Measurements from ENCODE around the gene TRABD2A. TPM values are rescaled to one million over a fixed set of nuclear protein-coding genes. Genes with fewer than 3 reads are reported as not detected.

TRABD2A gene
- total RNA-seq, 1 donor from 2014 or later: 1.0 TPM

DNA sequence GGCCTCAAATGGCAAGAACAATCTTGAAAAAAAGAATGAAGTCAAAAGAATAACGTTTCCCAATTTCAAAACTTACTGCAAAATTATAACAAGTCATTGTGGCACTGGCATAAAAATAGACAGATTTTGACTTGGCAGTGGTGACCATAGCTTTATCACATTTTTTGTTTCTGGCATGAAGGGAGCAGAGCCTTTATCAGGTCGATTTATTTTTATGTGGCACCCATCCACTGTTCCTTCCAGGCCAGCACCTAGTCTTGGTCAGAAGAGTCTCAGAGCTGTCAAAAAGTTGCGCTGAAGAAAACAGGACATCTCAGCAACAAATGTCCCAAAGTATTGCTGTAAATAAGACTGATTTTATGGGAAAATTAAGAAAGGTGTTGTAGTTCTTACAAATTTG, 92.4 kb downstream of the TRABD2A start:
- Histone ChIP-seq H3K36me3 (ENCODE audit: control insufficient read depth in 3 of 3, insufficient read depth in 3 of 3, low read length in 3 of 3) (no peaks in the 10 kb centered on the region), H3K4me3 (ENCODE audit: low read length in 3 of 3) (no peak overlapping the region), H3K9ac (ENCODE audit: low read depth in 1 of 3, low read length in 3 of 3) (no peak overlapping the region), H3K27me3 (ENCODE audit: control insufficient read depth in 3 of 3, insufficient read depth in 3 of 3, low read length in 3 of 3) (peaks cover 0 to 2% (median 0%) of the 10 kb centered on the region in 3 donors), H3K27ac (ENCODE audit: low read depth, low read length) (no peak overlapping the region), H3K4me1 (ENCODE audit: control insufficient read depth in 3 of 3, insufficient read depth in 3 of 3, low read length in 3 of 3) (no peaks in the 10 kb centered on the region), H3K9me3 (ENCODE audit: control insufficient read depth in 3 of 3, low read length in 3 of 3) (no peaks in the 10 kb centered on the region)

DNA sequence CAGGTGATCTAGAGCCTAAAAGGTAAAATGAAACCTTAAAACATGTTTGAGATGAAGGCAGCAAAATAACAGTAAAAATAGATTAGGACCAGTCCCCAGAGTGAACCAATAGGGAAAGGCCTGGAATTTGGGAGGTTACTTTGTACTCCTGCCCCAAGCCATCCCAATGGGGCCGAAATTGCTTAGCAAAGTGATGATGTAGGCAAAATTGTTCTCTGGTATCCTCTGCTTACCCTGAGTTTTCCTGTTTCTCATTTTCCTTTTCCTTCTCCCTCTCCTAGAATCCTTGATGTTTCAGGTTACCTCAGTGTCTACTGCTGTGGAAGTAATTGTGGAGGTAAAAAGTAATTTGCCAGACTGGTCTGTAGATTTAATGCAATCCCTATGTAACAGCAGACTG, 92.9 kb downstream of the TRABD2A start:
- no peak overlapping the region for H3K9ac ChIP-seq (ENCODE audit: low read depth in 1 of 3, low read length in 3 of 3)
- no peaks in the 10 kb centered on the region for H3K4me1 ChIP-seq (ENCODE audit: control insufficient read depth in 3 of 3, insufficient read depth in 3 of 3, low read length in 3 of 3)
- H3K4me3 ChIP-seq (ENCODE audit: low read length in 3 of 3): no peak overlapping the region
- H3K36me3 ChIP-seq (ENCODE audit: control insufficient read depth in 3 of 3, insufficient read depth in 3 of 3, low read length in 3 of 3): no peaks in the 10 kb centered on the region
- H3K9me3 ChIP-seq (ENCODE audit: control insufficient read depth in 3 of 3, low read length in 3 of 3): no peaks in the 10 kb centered on the region
- no peak overlapping the region for H3K27ac ChIP-seq (ENCODE audit: low read depth, low read length)
- H3K27me3 ChIP-seq (ENCODE audit: control insufficient read depth in 3 of 3, insufficient read depth in 3 of 3, low read length in 3 of 3): peaks cover 0 to 2% (median 0%) of the 10 kb centered on the region in 3 donors

DNA sequence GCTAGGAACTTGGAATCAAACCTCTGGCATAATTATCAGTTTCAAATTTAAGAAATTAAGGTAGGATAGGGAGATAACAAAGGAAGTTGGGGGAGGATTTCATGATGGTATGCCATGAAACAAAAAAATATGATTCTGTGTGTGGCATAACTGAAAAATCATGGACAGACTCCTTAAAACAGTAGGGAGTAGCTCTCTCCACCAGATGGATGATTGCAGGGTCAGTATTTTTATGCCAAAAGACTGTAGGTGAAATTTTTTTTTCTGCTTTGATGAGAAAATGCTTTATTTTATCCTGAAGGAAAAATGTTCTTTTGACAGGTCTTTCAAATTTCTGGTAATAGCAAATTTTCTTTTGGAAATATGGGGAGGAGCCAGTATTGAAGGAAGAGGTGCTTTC, 94.3 kb downstream of the TRABD2A start:
- peaks cover 0 to 2% (median 0%) of the 10 kb centered on the region in 3 donors for H3K27me3 ChIP-seq (ENCODE audit: control insufficient read depth in 3 of 3, insufficient read depth in 3 of 3, low read length in 3 of 3)
- no peak overlapping the region for H3K4me3 ChIP-seq (ENCODE audit: low read length in 3 of 3)
- no peak overlapping the region for H3K9ac ChIP-seq (ENCODE audit: low read depth in 1 of 3, low read length in 3 of 3)

DNA sequence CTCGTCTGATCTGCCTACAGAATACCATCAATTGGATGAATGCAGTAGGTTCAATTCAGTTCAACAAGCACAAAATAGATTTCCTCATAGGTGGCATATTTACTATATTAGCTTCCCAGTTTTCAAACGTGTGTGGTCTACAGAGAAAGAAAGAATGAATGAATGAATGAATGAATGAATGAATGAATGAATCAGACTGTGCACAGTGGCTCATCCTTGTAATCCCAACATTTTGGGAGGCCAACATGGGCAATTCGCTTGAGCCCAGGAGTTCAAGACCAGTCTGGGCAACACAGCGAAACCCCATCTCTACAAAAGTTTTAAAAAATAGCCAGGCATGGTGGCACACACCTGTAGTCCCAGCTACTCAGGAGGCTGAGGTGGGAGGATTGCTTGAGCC, 94.9 kb downstream of the TRABD2A start:
- Histone ChIP-seq H3K27ac (ENCODE audit: low read depth, low read length) (no peak overlapping the region), H3K9me3 (ENCODE audit: control insufficient read depth in 3 of 3, low read length in 3 of 3) (no peaks in the 10 kb centered on the region), H3K9ac (ENCODE audit: low read depth in 1 of 3, low read length in 3 of 3) (no peak overlapping the region), H3K4me3 (ENCODE audit: low read length in 3 of 3) (no peak overlapping the region), H3K27me3 (ENCODE audit: control insufficient read depth in 3 of 3, insufficient read depth in 3 of 3, low read length in 3 of 3) (peaks cover 0 to 2% (median 0%) of the 10 kb centered on the region in 3 donors), H3K4me1 (ENCODE audit: control insufficient read depth in 3 of 3, insufficient read depth in 3 of 3, low read length in 3 of 3) (no peaks in the 10 kb centered on the region), H3K36me3 (ENCODE audit: control insufficient read depth in 3 of 3, insufficient read depth in 3 of 3, low read length in 3 of 3) (no peaks in the 10 kb centered on the region)

More for the DNA sequence above, 94.3 kb downstream of the TRABD2A start:
- Histone ChIP-seq H3K27ac (ENCODE audit: low read depth, low read length) (no peak overlapping the region), H3K36me3 (ENCODE audit: control insufficient read depth in 3 of 3, insufficient read depth in 3 of 3, low read length in 3 of 3) (no peaks in the 10 kb centered on the region), H3K4me1 (ENCODE audit: control insufficient read depth in 3 of 3, insufficient read depth in 3 of 3, low read length in 3 of 3) (no peaks in the 10 kb centered on the region), H3K9me3 (ENCODE audit: control insufficient read depth in 3 of 3, low read length in 3 of 3) (no peaks in the 10 kb centered on the region)

DNA sequence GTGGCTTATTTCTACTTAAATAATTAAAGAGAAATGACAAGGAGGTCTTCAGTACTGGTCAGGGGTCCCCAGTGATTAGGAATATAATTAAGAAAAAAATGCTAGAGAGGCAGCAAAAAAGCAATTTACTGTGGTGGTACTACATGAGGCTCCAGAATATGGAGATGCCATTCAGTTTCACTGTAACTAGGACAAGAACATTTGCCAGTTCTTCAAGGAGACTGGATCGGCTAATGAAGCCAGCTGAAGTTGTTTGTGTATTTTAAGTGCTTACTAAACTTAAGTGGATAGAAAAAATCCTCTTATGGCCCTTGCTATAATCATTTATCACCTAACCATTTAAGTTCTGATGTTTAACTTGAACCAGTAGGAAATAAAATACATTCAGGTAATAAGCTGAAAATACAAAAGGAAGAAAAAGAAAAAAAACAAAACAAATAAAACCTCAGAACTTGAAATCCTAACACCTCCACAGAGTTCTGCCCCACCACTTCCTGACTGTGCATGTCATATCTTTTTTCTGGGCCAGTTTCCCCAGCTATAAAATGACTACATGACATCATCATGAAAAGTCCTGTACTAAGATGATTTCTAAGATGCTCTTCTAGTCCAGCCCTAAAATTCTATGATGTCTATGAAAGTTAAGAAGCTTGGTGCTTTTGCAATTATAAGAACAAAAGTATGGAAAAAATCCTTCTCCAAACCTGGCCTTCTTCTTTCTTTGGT, 98.0 kb downstream of the TRABD2A start:
- Histone ChIP-seq H3K9ac (ENCODE audit: low read depth in 1 of 3, low read length in 3 of 3) (no peak overlapping the region), H3K27me3 (ENCODE audit: control insufficient read depth in 3 of 3, insufficient read depth in 3 of 3, low read length in 3 of 3) (peaks cover 0 to 2% (median 0%) of the 10 kb centered on the region in 3 donors), H3K36me3 (ENCODE audit: control insufficient read depth in 3 of 3, insufficient read depth in 3 of 3, low read length in 3 of 3) (no peaks in the 10 kb centered on the region), H3K4me1 (ENCODE audit: control insufficient read depth in 3 of 3, insufficient read depth in 3 of 3, low read length in 3 of 3) (no peaks in the 10 kb centered on the region), H3K27ac (ENCODE audit: low read depth, low read length) (no peak overlapping the region), H3K4me3 (ENCODE audit: low read length in 3 of 3) (no peak overlapping the region), H3K9me3 (ENCODE audit: control insufficient read depth in 3 of 3, low read length in 3 of 3) (peaks cover 0 to 2% (median 0%) of the 10 kb centered on the region in 3 donors)

DNA sequence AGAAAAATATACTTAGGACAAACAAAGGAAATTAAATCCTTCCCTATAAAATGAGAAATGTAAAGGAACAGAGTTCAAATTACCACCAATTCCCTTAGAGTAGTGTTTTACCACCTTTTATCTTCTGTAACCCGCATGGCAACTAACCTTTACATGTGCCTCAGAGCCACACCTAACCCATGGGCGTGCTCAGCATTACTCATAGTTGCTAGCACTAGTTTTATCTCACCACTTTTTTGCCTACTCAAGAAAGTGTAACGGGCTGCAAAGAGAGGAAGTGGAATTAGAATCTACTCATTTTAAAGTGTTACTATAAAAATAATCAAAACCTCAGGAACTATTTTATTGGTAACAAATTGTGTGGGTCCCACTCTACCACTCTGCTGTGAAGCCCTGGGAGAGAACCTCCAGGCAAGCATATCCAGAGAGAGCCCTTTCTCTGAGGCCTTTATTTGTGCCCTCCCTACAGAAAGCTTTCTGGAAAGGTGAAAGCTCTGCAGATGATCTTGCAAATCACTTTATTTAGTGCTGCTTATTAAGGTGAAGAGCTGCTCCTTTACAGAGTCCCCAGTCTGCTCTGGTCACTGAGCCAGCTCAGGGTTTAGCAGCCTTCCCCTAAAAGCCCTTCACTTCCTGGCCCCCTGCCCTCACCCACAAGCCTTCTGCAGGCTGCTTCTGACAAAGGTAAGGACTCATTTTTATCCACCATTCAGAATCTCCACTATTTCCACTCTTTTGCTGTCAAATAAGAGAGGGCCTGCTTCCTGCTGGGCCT, 98.8 kb downstream of the TRABD2A start:
- H3K27ac ChIP-seq (ENCODE audit: low read depth, low read length): no peak overlapping the region
- peaks cover 0 to 2% (median 0%) of the 10 kb centered on the region in 3 donors for H3K27me3 ChIP-seq (ENCODE audit: control insufficient read depth in 3 of 3, insufficient read depth in 3 of 3, low read length in 3 of 3)
- peaks cover 0 to 2% (median 0%) of the 10 kb centered on the region in 3 donors for H3K9me3 ChIP-seq (ENCODE audit: control insufficient read depth in 3 of 3, low read length in 3 of 3)
- no peaks in the 10 kb centered on the region for H3K4me1 ChIP-seq (ENCODE audit: control insufficient read depth in 3 of 3, insufficient read depth in 3 of 3, low read length in 3 of 3)
- no peaks in the 10 kb centered on the region for H3K36me3 ChIP-seq (ENCODE audit: control insufficient read depth in 3 of 3, insufficient read depth in 3 of 3, low read length in 3 of 3)
- no peak overlapping the region for H3K4me3 ChIP-seq (ENCODE audit: low read length in 3 of 3)
- no peak overlapping the region for H3K9ac ChIP-seq (ENCODE audit: low read depth in 1 of 3, low read length in 3 of 3)

DNA sequence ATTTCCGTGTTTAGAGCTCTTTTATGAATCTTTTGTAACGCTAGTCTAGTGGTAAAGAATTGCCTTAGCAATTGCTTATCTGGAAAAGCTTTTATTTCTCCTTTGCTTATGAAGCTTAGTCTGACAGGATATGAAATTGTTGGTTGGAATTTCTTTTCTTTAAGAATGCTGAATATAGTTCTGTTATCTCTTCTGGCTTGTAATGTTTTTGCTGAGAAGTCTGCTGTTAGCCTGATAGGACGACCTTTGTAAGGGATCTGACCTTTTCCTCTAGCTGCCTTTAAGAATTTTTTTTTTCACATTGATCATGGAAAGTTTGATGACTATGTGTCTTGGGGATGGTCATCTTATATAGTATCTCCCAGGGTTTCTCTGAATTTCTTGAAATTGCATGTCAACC, 101.1 kb downstream of the TRABD2A start:
- H3K27ac ChIP-seq (ENCODE audit: low read depth, low read length): no peak overlapping the region

DNA sequence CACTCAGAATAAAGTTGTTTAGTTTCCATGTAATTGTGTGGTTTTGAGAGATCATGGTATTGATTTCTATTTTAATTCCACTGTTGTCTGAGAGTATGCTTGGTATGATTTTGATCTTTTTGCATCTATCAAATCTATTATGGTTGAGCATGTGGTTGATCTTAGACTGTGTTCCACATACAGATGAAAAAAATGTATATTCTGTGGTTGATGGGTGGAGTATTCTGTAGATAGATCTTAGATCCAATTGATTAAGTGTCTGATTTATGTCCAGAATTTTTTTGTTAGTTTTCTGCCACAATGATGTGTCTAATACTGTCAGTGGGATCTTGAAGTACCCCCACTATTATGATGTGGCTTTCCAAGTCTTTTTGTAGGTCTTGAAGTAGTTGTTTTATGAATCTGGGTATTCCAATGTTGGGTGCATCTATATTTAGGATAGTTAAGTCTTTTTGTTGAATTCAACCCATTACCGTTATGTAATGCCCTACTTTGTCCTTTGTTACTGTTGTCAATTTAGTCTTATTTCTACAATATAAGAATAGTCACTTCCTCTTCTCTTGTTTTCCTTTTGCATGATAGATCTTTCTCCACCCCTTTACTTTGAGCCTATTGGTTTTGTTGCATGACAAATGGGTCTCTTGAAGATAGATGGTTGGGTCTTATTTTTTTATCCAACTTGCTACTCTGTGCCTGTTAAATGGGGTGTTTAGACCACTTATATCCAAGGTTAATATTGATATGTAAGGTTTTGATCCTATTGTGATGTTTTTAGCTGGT, 101.8 kb downstream of the TRABD2A start:
- no peaks in the 10 kb centered on the region for H3K4me1 ChIP-seq (ENCODE audit: control insufficient read depth in 3 of 3, insufficient read depth in 3 of 3, low read length in 3 of 3)
- H3K4me3 ChIP-seq (ENCODE audit: low read length in 3 of 3): no peak overlapping the region
- H3K36me3 ChIP-seq (ENCODE audit: control insufficient read depth in 3 of 3, insufficient read depth in 3 of 3, low read length in 3 of 3): no peaks in the 10 kb centered on the region
- no peaks in the 10 kb centered on the region for H3K27me3 ChIP-seq (ENCODE audit: control insufficient read depth in 3 of 3, insufficient read depth in 3 of 3, low read length in 3 of 3)
- H3K9ac ChIP-seq (ENCODE audit: low read depth in 1 of 3, low read length in 3 of 3): no peak overlapping the region
- H3K27ac ChIP-seq (ENCODE audit: low read depth, low read length): no peak overlapping the region
- H3K9me3 ChIP-seq (ENCODE audit: control insufficient read depth in 3 of 3, low read length in 3 of 3): peaks cover 0 to 4% (median 0%) of the 10 kb centered on the region in 3 donors

More for the DNA sequence above, 101.1 kb downstream of the TRABD2A start:
- H3K9ac ChIP-seq (ENCODE audit: low read depth in 1 of 3, low read length in 3 of 3): no peak overlapping the region
- no peaks in the 10 kb centered on the region for H3K4me1 ChIP-seq (ENCODE audit: control insufficient read depth in 3 of 3, insufficient read depth in 3 of 3, low read length in 3 of 3)
- no peak overlapping the region for H3K4me3 ChIP-seq (ENCODE audit: low read length in 3 of 3)
- H3K27me3 ChIP-seq (ENCODE audit: control insufficient read depth in 3 of 3, insufficient read depth in 3 of 3, low read length in 3 of 3): no peaks in the 10 kb centered on the region
- H3K9me3 ChIP-seq (ENCODE audit: control insufficient read depth in 3 of 3, low read length in 3 of 3): peaks cover 0 to 4% (median 0%) of the 10 kb centered on the region in 3 donors
- no peaks in the 10 kb centered on the region for H3K36me3 ChIP-seq (ENCODE audit: control insufficient read depth in 3 of 3, insufficient read depth in 3 of 3, low read length in 3 of 3)

DNA sequence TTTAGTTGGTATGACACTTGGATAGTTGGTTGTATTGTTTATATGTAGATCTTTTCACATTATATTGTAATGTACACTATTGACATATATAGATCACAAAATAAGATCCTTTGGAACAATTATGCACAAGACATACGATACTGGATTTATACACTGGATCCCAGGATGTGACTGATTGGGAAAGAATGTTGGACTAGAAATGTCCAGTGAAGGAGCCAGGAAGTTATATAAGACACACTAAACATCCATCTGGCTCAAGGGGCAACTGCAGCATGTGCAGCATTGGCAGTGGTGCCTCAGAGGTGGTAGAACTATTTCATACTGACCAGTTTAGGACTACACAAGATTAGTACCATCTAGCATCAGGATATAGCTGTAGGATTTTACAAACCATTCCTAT, 104.9 kb downstream of the TRABD2A start:
- no peak overlapping the region for H3K9ac ChIP-seq (ENCODE audit: low read depth in 1 of 3, low read length in 3 of 3)
- H3K4me3 ChIP-seq (ENCODE audit: low read length in 3 of 3): no peak overlapping the region
- H3K4me1 ChIP-seq (ENCODE audit: control insufficient read depth in 3 of 3, insufficient read depth in 3 of 3, low read length in 3 of 3): no peaks in the 10 kb centered on the region
- H3K27ac ChIP-seq (ENCODE audit: low read depth, low read length): no peak overlapping the region
- no peaks in the 10 kb centered on the region for H3K36me3 ChIP-seq (ENCODE audit: control insufficient read depth in 3 of 3, insufficient read depth in 3 of 3, low read length in 3 of 3)
- peaks cover 0 to 4% (median 3%) of the 10 kb centered on the region in 3 donors for H3K9me3 ChIP-seq (ENCODE audit: control insufficient read depth in 3 of 3, low read length in 3 of 3)
- H3K27me3 ChIP-seq (ENCODE audit: control insufficient read depth in 3 of 3, insufficient read depth in 3 of 3, low read length in 3 of 3): no peaks in the 10 kb centered on the region

All from skeletal muscle tissue (tissue), 4 donors.